GM12874 (cell line): ENCODE results near the gene PCDHGB4.

Experiments
- TF ChIP-seq, protein P1 (sequence below): IDR thresholded peaks from 2 replicates; pipeline ENCODE4 v1.5.1; 2011; ENCODE audit warnings: low read depth, mild to moderate bottlenecking, control low read depth, low read length, moderate library complexity; ENCODE audit not compliant: insufficient read depth

PCDHGB4 gene

DNA sequence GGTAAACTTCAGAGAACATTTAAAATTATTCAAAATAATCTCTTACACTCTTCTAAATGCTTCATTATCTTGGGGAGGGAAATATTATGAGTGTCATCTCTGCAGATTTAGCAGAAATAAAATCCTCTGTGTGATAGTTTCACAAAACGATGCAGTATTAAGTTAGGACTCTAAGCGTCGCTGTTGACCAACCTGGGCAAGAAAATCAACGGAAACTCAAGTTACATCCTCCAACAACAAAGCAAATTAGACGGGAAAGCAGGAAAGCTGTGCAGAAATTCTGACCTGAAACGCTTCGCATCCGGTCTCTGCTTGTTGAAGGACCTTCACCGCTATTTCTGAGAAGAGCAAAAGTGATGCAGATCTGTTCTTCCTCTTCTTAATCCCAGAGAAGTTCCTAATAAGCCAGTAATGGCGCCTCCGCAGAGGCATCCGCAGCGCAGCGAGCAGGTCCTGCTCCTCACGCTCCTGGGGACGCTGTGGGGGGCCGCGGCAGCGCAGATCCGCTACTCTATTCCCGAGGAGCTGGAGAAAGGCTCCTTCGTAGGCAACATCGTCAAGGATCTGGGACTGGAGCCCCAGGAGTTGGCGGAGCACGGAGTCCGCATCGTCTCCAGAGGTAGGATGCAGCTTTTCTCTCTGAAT lies 13.7 kb upstream of the PCDHGB4 start, which contains the start of gene PCDHGA6:
PCDHGA6 (plus strand) TSS at position 219 of the 645 bp plus-strand sequence; CDS start at position 412, 193 bp downstream.
- TF ChIP-seq, protein P1, sequence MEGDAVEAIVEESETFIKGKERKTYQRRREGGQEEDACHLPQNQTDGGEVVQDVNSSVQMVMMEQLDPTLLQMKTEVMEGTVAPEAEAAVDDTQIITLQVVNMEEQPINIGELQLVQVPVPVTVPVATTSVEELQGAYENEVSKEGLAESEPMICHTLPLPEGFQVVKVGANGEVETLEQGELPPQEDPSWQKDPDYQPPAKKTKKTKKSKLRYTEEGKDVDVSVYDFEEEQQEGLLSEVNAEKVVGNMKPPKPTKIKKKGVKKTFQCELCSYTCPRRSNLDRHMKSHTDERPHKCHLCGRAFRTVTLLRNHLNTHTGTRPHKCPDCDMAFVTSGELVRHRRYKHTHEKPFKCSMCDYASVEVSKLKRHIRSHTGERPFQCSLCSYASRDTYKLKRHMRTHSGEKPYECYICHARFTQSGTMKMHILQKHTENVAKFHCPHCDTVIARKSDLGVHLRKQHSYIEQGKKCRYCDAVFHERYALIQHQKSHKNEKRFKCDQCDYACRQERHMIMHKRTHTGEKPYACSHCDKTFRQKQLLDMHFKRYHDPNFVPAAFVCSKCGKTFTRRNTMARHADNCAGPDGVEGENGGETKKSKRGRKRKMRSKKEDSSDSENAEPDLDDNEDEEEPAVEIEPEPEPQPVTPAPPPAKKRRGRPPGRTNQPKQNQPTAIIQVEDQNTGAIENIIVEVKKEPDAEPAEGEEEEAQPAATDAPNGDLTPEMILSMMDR: peak; percentile 29; the same call in 1 of the 2 replicates

DNA sequence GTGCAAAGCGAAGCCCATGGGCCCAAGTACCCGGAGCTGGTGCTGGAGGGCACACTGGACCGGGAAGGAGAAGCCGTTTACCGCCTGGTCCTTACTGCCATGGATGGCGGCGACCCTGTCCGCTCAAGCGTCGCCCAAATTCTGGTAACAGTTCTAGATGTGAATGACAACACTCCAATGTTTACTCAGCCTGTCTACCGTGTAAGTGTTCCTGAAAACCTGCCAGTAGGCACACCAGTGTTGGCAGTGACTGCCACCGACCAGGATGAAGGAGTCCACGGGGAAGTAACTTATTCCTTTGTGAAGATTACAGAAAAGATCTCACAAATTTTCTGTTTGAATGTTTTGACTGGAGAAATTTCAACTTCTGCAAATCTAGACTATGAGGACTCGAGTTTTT lies 12.9 kb upstream of the PCDHGB4 start:
- TF ChIP-seq, protein P1: no peak

DNA sequence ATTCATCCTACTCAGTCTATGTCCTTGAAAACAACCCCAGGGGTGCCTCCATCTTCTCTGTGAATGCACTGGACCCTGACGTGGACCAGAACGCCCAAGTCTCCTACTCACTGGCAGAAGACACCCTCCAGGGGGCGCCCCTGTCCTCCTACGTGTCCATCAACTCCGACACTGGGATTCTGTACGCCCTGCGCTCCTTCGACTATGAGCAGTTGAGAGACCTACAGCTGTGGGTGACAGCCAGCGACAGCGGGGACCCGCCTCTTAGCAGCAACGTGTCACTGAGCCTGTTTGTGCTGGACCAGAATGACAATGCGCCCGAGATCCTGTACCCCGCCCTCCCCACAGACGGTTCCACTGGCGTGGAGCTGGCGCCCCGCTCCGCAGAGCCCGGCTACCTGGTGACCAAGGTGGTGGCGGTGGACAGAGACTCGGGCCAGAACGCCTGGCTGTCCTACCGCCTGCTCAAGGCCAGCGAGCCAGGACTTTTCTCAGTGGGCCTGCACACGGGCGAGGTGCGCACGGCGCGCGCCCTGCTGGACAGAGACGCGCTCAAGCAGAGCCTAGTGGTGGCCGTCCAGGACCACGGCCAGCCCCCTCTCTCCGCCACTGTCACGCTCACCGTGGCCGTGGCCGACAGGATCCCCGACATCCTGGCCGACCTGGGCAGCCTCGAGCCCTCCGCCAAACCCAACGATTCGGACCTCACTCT lies 11.9 kb upstream of the PCDHGB4 start:
- TF ChIP-seq, protein P1: 0 out of 2 replicates have a peak, but pooled peaks have one; percentile 4

- TF ChIP-seq, protein P1: no peak
These were observed 4.8 kb upstream of the PCDHGB4 start, which contains the start of gene PCDHGA7 for GRCh38 chr5:141382469-141383294. TSS of gene PCDHGA7 (plus strand) at chr5:141382742. CDS start at chr5:141382900, 158 bp downstream.

GRCh38 chr5:141383345-141383744 lies 4.2 kb upstream of the PCDHGB4 start:
- TF ChIP-seq, protein P1: no peak

DNA sequence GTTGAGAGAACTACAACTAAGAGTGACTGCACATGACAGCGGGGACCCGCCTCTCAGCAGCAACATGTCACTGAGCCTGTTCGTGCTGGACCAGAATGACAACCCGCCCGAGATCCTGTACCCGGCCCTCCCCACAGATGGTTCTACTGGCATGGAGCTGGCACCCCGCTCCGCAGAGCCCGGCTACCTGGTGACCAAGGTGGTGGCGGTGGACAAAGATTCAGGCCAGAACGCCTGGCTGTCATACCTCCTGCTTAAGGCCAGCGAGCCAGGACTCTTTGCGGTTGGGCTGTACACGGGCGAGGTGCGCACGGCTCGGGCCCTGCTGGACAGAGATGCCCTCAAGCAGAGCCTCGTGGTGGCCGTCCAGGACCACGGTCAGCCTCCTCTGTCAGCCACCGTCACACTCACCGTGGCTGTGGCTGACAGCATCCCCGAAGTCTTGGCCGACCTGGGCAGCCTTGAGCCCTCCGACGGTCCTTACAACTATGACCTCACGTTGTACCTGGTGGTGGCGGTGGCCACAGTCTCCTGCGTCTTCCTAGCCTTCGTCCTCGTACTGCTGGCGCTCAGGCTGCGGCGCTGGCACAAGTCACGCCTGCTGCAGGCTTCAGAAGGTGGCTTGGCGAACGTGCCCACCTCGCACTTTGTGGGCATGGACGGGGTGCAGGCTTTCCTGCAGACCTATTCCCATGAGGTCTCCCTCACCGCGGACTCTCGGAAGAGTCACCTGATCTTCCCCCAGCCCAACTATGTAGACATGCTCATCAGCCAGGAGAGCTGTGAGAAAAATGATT lies 2.8 kb upstream of the PCDHGB4 start:
- TF ChIP-seq, protein P1: no peak
